B cell (primary cell): ENCODE data around the gene TRIOBP. TPM values are rescaled to one million over a fixed set of nuclear protein-coding genes. Genes with fewer than 3 reads are reported as not detected.
A peak's percentile ranks its signal among the peaks of the same experiment; 100 is the strongest.

Experiments
- ATAC-seq: fragments of 200-7000 bp; cut with Tn5 transposase; one replicate; pipeline ENCODE4 v1.10.0; 2021; ENCODE audit warnings: low read depth, mild to moderate bottlenecking, moderate number of reproducible peaks, moderate library complexity
- CTCF ChIA-PET: fragments of 350-600 bp; sonication (Branson Sonifier 250); formaldehyde crosslinking; loops from one replicate; lab custom pipeline; 2021; ENCODE audit warnings: antibody characterized with exemption, inconsistent platforms; lab: Charles Lee
- POLR2A ChIA-PET: fragments of 350-600 bp; sonication (Branson Sonifier 250); formaldehyde crosslinking; loops from one replicate; lab custom pipeline; 2021; ENCODE audit warnings: antibody characterized with exemption; lab: Charles Lee
- DNase-seq: peaks from one replicate; pipeline ENCODE4 v3.0.0; 2013
- H2AFZ ChIP-seq: 2 replicates; pipeline ENCODE4 v1.6.1; 2012; ENCODE audit warnings: mild to moderate bottlenecking, low read depth, low read length; ENCODE audit not compliant: insufficient read depth, poor library complexity, severe bottlenecking
- H3K27ac ChIP-seq, 2 donors: 1 replicate in 1 of 2; 2 replicates in 1 of 2; pipeline ENCODE4 v1.5.1; 2012 to 2013; ENCODE audit warnings: low read length in 2 of 2, mild to moderate bottlenecking in 2 of 2, moderate library complexity in 1 of 2
- H3K27me3 ChIP-seq, 4 experiments: fragments of 200-600 bp in 1 of 4; sonication (generic) in 1 of 4; replicated peaks in 1 of 4; 1 replicate in 2 of 4; 2 replicates in 2 of 4; pipeline versions ENCODE4 v1.6.1 to v1.7.0; 2013 to 2016; ENCODE audit warnings: low read length in 3 of 4, mild to moderate bottlenecking in 2 of 4, mixed read lengths in 1 of 4, moderate library complexity in 1 of 4; ENCODE audit not compliant: insufficient read depth in 4 of 4, control insufficient read depth in 3 of 4; ENCODE audit errors: control extremely low read depth in 1 of 4
- H3K36me3 ChIP-seq, 2 experiments: replicated peaks in 1 of 2; 1 replicate in 1 of 2; 2 replicates in 1 of 2; pipeline versions ENCODE4 v1.6.1 to v1.7.1; 2013; ENCODE audit warnings: low read length in 1 of 2; ENCODE audit not compliant: insufficient read depth in 2 of 2, control insufficient read depth in 1 of 2; ENCODE audit errors: control extremely low read depth in 1 of 2, extremely low read depth in 1 of 2
- H3K4me1 ChIP-seq, 2 donors: fragments of 200-600 bp in 1 of 2; sonication (generic) in 1 of 2; 1 replicate in 1 of 2; 2 replicates in 1 of 2; pipeline versions ENCODE4 v1.5.1 to v1.6.1; 2013 to 2017; ENCODE audit warnings: low read length in 2 of 2; ENCODE audit not compliant: control insufficient read depth in 2 of 2, insufficient read depth in 2 of 2
- H3K4me2 ChIP-seq: replicated peaks from 2 replicates; pipeline ENCODE3; 2012; ENCODE audit warnings: mild to moderate bottlenecking, low read depth, low read length; ENCODE audit not compliant: poor library complexity, severe bottlenecking
- H3K4me3 ChIP-seq, 5 experiments: fragments of 200-600 bp in 1 of 5; sonication (generic) in 1 of 5; 1 replicate in 3 of 5; 2 replicates in 2 of 5; pipeline versions ENCODE4 v1.5.1 to v1.7.0; 2011 to 2016; ENCODE audit warnings: low read length in 4 of 5, mild to moderate bottlenecking in 4 of 5, low read depth in 2 of 5, control low read depth in 1 of 5, moderate library complexity in 1 of 5; ENCODE audit not compliant: insufficient read depth in 1 of 5; ENCODE audit errors: control extremely low read depth in 1 of 5, extremely low read depth in 1 of 5
- H3K79me2 ChIP-seq: fragments of 200-600 bp; sonication (generic); one replicate; pipeline ENCODE4 v1.6.0; 2016; ENCODE audit warnings: low read length; ENCODE audit not compliant: control insufficient read depth, insufficient read depth
- H3K9ac ChIP-seq: fragments of 200-600 bp; sonication (generic); 2 replicates; pipeline ENCODE4 v1.6.1; 2017; ENCODE audit warnings: mild to moderate bottlenecking, low read length, moderate library complexity
- H3K9me3 ChIP-seq, 3 donors: one replicate each; pipeline versions ENCODE4 v1.6.1 to v1.7.1; 2013; ENCODE audit warnings: low read length in 2 of 3; ENCODE audit not compliant: control insufficient read depth in 2 of 3, insufficient read depth in 1 of 3; ENCODE audit errors: control extremely low read depth in 1 of 3
- H4K20me1 ChIP-seq: 2 replicates; pipeline ENCODE4 v1.6.0; 2012; ENCODE audit warnings: mild to moderate bottlenecking, low read length; ENCODE audit not compliant: insufficient read depth, control insufficient read depth, poor library complexity, severe bottlenecking
- H3K27ac Mint-ChIP-seq: one replicate; pipeline ENCODE4 v1.8.0; 2021; ENCODE audit warnings: mixed read lengths
- H3K27me3 Mint-ChIP-seq: one replicate; pipeline ENCODE4 v1.8.0; 2021; ENCODE audit warnings: mixed read lengths
- H3K4me1 Mint-ChIP-seq: one replicate; pipeline ENCODE4 v1.8.0; 2021; ENCODE audit warnings: mixed read lengths
- H3K4me3 Mint-ChIP-seq: one replicate; pipeline ENCODE4 v1.8.0; 2021; ENCODE audit warnings: mixed read lengths
- H3K9me3 Mint-ChIP-seq: one replicate; pipeline ENCODE4 v1.8.0; 2022; ENCODE audit warnings: mixed read lengths; ENCODE audit not compliant: insufficient read depth
- CTCF ChIP-seq: fragments of 200-600 bp; IDR thresholded peaks from one replicate; pipeline ENCODE4 v1.8.0; 2022; ENCODE audit warnings: antibody characterized with exemption, mild to moderate bottlenecking
- EZH2 ChIP-seq: IDR thresholded peaks from 2 replicates; pipeline ENCODE4 v1.6.1; 2012; ENCODE audit warnings: borderline replicate concordance, low read depth, mild to moderate bottlenecking, moderate library complexity, low read length; ENCODE audit not compliant: insufficient read depth, poor library complexity, severe bottlenecking
- WGBS: methylation state at CpG from one replicate; pipeline ENCODE4 v1.1.5; 2013; ENCODE audit warnings: missing lambda C conversion rate; ENCODE audit not compliant: insufficient coverage; 5-methylcytosine and 5-hydroxymethylcytosine counted together
- intact Hi-C: fragments of 100-400 bp; cut with micrococcal nuclease; formaldehyde crosslinking; loops from one replicate; pipeline ENCODE4 v1.10.0; 2022
- polyA plus RNA-seq: library from polyadenylated mRNA; depleted of rRNA; stranded (reverse); fragments of >200 nt; gene quantifications from 2 replicates; pipeline ENCODE4 v1.2.3, GENCODE V29; 2012
- total RNA-seq, 2 donors: library from RNA; stranded (reverse); fragments of 120-200 nt in 1 of 2; gene quantifications; 1 replicate in 1 of 2; 2 replicates in 1 of 2; pipeline versions ENCODE4 v1.2.3 to v1.2.4, GENCODE V29; 2013 to 2022

Gene TRIOBP
- total and polyA plus RNA-seq, 2 donors (not counting 1 experiment from before 2014, with no cell fraction given): 26.8 to 47.5 TPM

- Histone ChIP-seq H3K9me3 (no peaks in the 10 kb centered on the region), H3K36me3 (peaks cover 0 to 16% of the 10 kb centered on the region in 2 experiments), H3K27me3 (no peaks in the 10 kb centered on the region), H2AFZ (no peak overlapping the region), H3K9ac (no peak overlapping the region), H3K27ac (no peak overlapping the region), H3K4me1 (peaks cover 0 to 10% of the 10 kb centered on the region in 2 donors), H3K4me2 (no peak overlapping the region), H4K20me1 (no peaks in the 10 kb centered on the region), H3K4me3 (no peak overlapping the region), H3K79me2 (no peaks in the 10 kb centered on the region)
- ATAC-seq: no peak
- CTCF ChIA-PET: no interaction called here
- no peaks in the 10 kb centered on the region for H3K9me3 Mint-ChIP-seq
- H3K27ac Mint-ChIP-seq: peak overlapping the region; percentile 35
- H3K4me3 Mint-ChIP-seq: no peak overlapping the region
- peaks cover 12% of the 10 kb centered on the region for H3K4me1 Mint-ChIP-seq
- POLR2A ChIA-PET: no interaction called here
- 83% methylated on average over 10 of the region's 10 CpGs for WGBS
- no peak for DNase-seq
- H3K27me3 Mint-ChIP-seq: no peaks in the 10 kb centered on the region
- intact Hi-C loops: no loop called here
- TF ChIP-seq CTCF: no peak
- no peak for TF ChIP-seq EZH2
These were observed 79.8 kb downstream of the TRIOBP start for GRCh38 chr22:37776639-37777005.

GRCh38 chr22:37777122-37777687 is 80.4 kb downstream of the TRIOBP start:
- intact Hi-C loops: no loop called here
- H3K9ac ChIP-seq: no peak overlapping the region
- H3K27me3 Mint-ChIP-seq: no peaks in the 10 kb centered on the region
- ATAC-seq (peak; percentile 33), DNase-seq (no peak)
- H3K27ac ChIP-seq: no peak overlapping the region
- H3K4me1 ChIP-seq: peaks cover 0 to 10% of the 10 kb centered on the region in 2 donors
- H2AFZ ChIP-seq: no peak overlapping the region
- no peak overlapping the region for H3K4me3 Mint-ChIP-seq
- H3K27me3 ChIP-seq: no peaks in the 10 kb centered on the region
- no peaks in the 10 kb centered on the region for H3K79me2 ChIP-seq
- TF ChIP-seq EZH2 (no peak), CTCF (no peak)
- H3K27ac Mint-ChIP-seq: no peak overlapping the region
- H3K4me1 Mint-ChIP-seq: peaks cover 12% of the 10 kb centered on the region
- H3K4me2 ChIP-seq: peak overlapping the region; percentile 4
- ChIA-PET POLR2A (no interaction called here), CTCF (interaction anchor here (0.7 kb wide), 1 partner anchor 21 kb away, joined by 3 read pairs; no protein-coding TSS in a partner anchor)
- WGBS: 63% methylated on average over 7 of the region's 11 CpGs
- H3K36me3 ChIP-seq: peaks cover 0 to 13% of the 10 kb centered on the region in 2 experiments
- H3K9me3 Mint-ChIP-seq: no peaks in the 10 kb centered on the region
- no peaks in the 10 kb centered on the region for H4K20me1 ChIP-seq
- no peaks in the 10 kb centered on the region for H3K9me3 ChIP-seq
- H3K4me3 ChIP-seq: no peak overlapping the region
